Eye (tissue), 1 donor: ENCODE results near the gene FBXW12.

Experiments used
- DNase-seq: peaks from one replicate; pipeline ENCODE4 v3.0.0-alpha.2; 2015

FBXW12 gene

GRCh38 chr3:48408823-48409281 is 36.8 kb downstream of the FBXW12 start:
- no peak for DNase-seq

DNA sequence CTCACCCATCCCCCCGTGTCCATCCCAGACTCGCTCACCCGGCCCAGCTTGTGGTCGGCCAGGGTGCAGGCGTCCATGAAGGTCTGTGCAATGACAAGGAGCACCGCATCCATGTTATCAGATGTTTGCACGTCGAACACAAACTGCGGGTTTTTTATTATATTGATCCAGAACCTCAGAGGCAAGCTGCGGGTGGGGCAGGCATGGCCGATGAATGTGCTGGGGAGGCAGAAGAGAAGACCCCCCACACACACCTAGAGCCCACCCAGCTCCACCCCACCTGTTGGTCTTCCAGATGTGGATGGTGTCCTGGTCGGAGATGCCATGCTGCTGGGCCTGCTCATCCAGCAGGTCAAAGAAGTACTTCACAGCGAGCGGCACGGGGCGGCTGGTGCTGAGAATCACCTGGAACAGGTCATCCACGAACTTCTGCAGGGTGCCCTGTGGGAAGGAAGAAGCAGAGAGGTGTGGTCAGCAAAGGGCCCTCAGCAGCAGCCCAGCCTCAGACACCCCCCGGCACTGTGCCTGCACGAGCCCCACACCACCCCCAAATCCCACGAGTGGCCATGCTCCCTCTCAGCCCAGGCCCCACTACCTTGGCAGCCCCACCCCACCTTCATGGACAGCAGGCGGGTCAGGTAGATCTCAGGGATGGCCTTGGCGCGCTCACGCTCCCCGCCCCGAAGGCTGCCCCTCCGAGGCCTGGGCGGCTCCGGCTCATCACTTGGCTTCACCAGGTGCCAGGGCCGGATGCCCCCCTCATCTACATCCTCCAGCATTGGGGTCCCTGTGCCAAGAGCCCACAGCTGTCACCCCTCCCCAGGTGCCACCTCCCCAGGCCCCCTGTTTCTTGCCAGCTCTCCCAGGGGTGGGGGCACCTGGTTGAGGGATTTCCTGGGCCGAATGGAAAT is 37.5 kb downstream of the FBXW12 start:
- DNase-seq: no peak

DNA sequence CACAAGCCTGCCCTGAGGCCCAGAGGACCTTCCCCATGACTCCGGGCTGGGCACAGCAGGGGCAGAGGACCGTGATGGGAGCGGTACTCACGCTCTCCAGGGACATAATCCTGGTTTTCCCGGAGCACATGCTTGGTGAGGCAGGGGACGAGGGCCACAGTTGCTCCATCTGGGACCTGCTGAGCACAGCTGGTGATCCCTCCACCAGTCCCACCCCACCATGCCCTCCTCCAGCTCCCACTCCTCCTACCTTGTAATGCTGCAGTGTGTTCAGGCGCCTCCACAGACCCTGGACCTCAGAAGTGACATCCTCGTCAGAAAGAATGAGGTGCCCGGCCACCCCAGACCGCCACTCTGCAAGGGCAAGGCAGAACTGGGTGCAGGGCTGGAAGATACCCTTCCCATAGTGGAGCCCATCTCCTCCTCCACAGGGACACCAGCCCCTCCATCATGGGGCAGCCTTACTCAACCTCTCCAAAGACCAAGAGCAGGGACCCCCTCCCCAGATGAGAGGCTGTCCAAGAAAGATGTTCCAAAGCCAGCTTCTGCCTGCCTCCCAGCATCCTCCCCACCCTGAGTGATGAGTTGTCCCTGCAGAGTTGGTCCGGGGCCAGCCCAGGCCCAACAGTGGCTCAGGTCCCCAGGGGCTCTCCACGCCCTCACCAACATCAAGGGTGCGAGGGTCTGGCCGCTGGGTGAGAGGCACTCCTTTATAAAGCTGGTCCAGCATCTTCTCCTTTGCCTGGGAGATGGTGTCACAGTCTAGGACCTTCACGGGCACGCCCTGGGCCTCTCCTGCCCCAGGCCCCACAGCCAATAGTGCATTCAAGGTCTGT is 38.4 kb downstream of the FBXW12 start:
- DNase-seq: no peak

- DNase-seq: no peak
Measured at GRCh38 chr3:48411041-48411588, 39.1 kb downstream of the FBXW12 start.

GRCh38 chr3:48411606-48412374 is 39.8 kb downstream of the FBXW12 start:
- no peak for DNase-seq

GRCh38 chr3:48412375-48413001 is 40.5 kb downstream of the FBXW12 start:
- no peak for DNase-seq

GRCh38 chr3:48413086-48413485 is 41.1 kb downstream of the FBXW12 start:
- DNase-seq: no peak

DNA sequence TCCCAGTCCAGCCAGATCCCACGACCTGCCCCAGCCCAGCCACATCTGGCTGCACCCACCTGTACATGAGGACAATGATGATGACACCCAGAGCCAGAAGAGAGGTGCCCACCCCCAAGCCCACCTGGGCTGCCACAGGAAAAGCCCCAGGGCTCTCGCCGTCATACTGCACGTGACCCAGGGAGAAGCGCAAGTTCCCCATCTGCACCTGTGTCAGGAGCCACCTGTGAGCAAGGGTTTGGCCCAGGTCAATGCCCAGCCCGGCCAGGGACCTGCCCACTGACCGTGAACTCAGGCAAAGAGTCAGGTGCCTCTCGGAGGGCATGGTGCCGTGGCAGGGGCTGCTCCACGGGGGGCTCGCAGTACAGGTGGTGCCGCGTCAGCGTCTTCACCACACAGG is 41.6 kb downstream of the FBXW12 start:
- no peak for DNase-seq

- no peak for DNase-seq
Measured at GRCh38 chr3:48414376-48415250, 42.6 kb downstream of the FBXW12 start.

DNA sequence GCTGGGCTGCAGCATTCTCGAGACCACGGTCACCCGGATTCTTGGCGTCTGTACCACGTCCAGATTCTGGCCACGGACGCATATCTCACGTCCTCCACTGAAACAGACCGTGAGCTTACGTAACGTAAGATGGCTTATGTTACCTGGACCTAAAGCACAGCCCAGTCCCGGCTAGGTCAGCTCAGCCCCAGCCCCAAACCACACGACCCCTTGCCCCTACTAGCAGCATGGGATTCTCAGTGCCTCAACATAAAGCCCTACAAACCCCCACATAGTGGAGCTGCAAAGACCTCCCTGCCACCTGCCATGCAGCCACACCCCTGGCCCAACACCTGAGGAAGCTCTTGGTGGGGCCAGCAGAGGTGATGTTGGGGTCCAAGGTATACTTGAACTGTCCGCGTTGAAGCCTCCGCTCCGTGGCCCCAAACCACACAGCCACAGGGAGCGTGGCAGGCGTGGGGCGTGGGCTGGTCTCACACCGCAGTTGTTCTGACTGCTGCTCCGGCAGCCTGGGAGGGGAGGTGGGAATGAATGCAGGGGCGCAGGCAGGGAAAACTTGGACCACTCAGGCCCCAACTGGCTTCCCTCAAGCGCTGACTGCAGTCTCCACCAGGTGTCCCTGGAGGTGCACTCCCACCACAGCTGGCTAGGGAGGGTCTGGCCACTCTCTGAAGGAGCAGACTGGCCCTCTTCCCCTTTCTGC is 43.4 kb downstream of the FBXW12 start:
- DNase-seq: no peak

- DNase-seq: no peak
Measured at GRCh38 chr3:48416091-48416505, 44.1 kb downstream of the FBXW12 start.

- no peak for DNase-seq
Measured at GRCh38 chr3:48416546-48416945, 44.5 kb downstream of the FBXW12 start.

DNA sequence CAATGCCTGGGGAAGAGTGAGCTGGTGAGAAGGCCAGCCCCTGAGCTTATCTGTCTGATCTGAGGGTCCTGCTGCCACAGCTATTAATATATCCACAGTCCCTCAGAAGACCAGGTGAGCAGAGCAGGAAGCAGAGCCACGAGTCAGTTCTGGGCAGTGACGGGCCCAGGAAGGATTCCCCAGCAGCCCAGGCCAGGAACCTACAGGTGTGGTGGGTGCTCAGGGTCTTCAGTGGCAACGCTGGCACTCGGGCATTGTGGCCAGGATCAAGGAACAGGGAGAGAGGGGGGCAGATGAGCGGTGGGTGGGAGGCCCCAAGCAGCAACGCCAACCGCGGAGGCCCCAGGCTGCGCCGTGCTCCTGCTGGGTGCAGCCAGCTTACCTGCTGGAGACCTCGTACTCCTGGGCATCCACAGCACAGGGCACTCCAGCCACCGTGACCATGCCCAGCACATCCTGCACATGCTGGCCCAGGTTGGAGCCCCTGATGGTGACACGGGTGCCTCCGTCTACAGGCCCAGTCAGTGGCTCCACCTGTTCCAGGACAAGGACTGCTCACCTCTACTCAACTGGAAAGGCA is 45.6 kb downstream of the FBXW12 start:
- DNase-seq: no peak

DNA sequence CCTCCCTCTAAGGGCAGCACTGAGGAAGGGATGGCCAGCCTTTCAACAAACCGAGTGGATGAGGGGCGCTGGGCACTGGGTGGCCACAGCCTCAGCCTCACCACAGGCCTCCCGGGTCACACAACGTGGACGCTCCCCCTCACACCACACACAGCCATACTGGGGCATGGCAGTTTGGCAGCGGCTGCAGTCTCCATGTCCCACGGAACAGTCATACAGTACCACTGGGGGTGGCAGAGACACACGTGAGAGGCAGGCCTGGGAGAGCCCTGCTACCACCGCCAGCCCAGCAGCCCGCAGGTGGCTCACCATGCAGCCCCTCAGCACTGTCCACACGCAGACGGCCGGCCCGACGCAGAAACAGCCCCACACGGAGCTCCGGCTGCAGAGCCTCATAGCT is 46.1 kb downstream of the FBXW12 start:
- no peak for DNase-seq

DNA sequence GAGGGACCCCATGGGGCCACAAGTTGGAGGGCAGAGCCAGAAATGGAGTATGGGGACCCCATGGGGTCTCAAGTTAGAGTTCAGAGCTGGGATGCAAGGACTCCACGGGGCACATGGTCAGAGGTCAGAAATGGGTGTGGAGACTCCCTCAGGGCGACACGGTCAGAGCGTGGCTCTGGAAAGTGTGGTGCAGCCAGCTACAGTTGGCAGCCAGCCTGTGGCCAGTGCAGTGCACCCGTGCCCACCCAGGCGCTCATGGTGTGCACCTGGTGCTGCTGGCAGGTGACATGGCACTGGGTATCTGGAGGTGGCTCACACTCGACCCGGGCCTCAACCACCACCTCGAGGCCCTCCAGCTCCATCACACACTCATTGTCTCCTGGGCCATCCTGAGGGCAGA is 46.6 kb downstream of the FBXW12 start:
- DNase-seq: no peak

- DNase-seq: no peak
Measured at GRCh38 chr3:48419149-48419548, 47.1 kb downstream of the FBXW12 start.

DNA sequence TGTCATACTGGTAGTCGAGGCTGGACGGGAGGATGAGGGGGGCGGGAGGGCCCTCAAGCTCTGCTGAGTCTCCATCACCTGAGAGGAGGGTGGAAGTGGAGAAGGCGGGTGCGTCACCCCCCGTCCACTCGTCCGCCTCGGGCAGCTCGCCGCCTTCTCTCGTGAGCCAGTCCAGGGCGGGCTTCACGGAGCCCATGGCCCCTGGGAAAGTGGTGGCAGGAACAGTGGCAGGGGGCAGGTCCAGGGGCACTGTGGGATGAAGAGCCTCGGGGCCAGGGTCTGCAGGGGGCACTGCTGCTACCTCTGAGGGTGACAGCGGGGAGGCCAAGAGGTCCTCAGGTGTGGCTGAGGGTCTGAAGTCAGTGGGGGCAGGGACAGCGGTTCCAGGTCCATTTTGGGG is 47.6 kb downstream of the FBXW12 start:
- no peak for DNase-seq

- no peak for DNase-seq
Measured at GRCh38 chr3:48420561-48420960, 48.5 kb downstream of the FBXW12 start.

DNA sequence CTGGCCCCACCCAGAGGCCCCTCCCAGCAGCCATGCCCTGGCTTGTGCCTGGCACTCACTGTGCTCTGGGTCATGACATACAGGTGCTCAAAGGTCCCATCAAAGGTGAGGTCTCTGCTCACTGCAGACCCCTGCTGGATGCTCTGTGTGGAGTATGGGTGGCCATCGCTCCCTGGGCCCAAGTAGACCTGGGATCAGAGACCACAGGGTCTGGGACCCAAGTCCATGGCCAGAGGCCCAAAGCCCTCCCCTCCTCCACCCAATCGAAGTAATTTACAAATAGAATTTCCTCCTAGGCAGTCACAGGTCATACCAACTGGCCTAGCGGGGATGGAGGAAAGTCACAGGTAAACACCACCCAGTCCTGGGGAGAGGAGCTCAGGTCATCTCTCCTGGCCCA is 50.3 kb downstream of the FBXW12 start:
- no peak for DNase-seq

DNA sequence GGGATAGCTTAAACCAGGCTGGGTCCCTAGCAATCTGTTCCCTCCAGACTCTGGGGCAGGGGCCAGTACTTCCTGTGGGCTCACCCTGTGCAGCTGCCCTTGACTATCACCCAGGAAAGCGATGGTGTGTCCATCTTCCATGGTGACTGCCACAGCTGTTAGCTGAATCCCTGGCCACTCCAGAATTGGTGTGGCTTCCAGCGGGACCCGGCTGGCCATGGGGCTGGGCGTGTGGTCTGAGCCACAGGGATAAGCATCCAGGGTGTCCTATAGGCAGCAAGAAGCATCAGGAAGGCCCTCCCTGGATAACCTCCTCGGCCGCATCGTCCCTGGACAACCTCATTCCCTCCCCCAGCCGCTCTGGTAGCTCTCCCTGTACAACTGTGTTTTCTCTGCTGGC is 50.7 kb downstream of the FBXW12 start:
- no peak for DNase-seq
